Activated CD4-positive, alpha-beta T cell treated with anti-CD3 and anti-CD28 coated beads, Interleukin-2, amount 10 ng/mL, durations not matched to agents 7 days and 5 days (primary cell): ENCODE results near the gene ZNF195. TPM values are rescaled to one million over a fixed set of nuclear protein-coding genes. Genes with fewer than 3 reads are reported as not detected.
"Not testable (repeated sequence)": the region's sequence is repeated elsewhere in the genome, so short reads cannot be mapped to it uniquely, and the experiment has no call there.

ENCODE experiments used
- CTCF ChIA-PET: fragments of 350-600 bp; sonication (Branson Sonifier 250); formaldehyde crosslinking; loops from one replicate; lab custom pipeline; 2021; ENCODE audit warnings: antibody characterized with exemption; lab: Charles Lee
- POLR2A ChIA-PET: fragments of 350-600 bp; sonication (Branson Sonifier 250); formaldehyde crosslinking; loops from one replicate; lab custom pipeline; 2021; ENCODE audit warnings: antibody characterized with exemption; lab: Charles Lee
- DNase-seq: peaks from one replicate; pipeline ENCODE4 v3.0.0-alpha.2; 2020
- H3K27ac Mint-ChIP-seq: one replicate; pipeline ENCODE4 v1.8.0; 2021; ENCODE audit warnings: mild to moderate bottlenecking, moderate library complexity, mixed read lengths
- H3K27me3 Mint-ChIP-seq: one replicate; pipeline ENCODE4 v1.8.0; 2021; ENCODE audit warnings: mixed read lengths
- H3K36me3 Mint-ChIP-seq: one replicate; pipeline ENCODE4 v1.8.0; 2021; ENCODE audit warnings: low read depth, mixed read lengths
- H3K4me1 Mint-ChIP-seq: one replicate; pipeline ENCODE4 v1.8.0; 2021; ENCODE audit warnings: mixed read lengths
- H3K4me3 Mint-ChIP-seq: one replicate; pipeline ENCODE4 v1.8.0; 2021; ENCODE audit warnings: mild to moderate bottlenecking, moderate library complexity, mixed read lengths
- H3K9me3 Mint-ChIP-seq: one replicate; pipeline ENCODE4 v1.8.0; 2021; ENCODE audit warnings: mixed read lengths
- total RNA-seq, 2 experiments: library from RNA; stranded (reverse); gene quantifications; one replicate each; pipeline ENCODE4 v1.2.3, GENCODE V29; 2021

ZNF195 gene
- total RNA-seq, 2 experiments from 2014 or later, result 29.7 to 32.5 TPM

DNA sequence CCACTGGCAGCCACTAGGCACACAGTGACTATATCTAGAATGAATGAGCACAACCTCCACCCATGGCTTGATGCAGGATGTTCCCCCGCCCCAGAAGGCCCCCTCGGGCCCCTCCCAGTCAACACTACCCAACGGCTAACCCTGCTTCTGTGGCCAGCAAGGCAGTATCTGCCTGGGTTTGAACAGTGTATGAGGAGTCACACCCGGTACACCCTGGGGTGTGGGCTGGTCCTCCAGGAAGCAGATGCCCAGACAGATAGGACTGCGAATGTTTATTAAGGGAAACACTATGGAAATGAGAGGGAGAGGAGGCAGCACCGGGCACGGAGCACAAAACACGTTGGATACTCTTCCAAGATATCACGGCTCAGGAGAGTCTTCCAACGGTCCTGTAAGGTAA is 42.5 kb downstream of the ZNF195 start:
- DNase-seq, CTCF ChIA-PET, H3K4me1 Mint-ChIP-seq, POLR2A ChIA-PET, H3K4me3 Mint-ChIP-seq, H3K36me3 Mint-ChIP-seq, H3K9me3 Mint-ChIP-seq, H3K27ac Mint-ChIP-seq: not testable (repeated sequence)
- H3K27me3 Mint-ChIP-seq, result peaks cover 24% of the 10 kb centered on the region

DNA sequence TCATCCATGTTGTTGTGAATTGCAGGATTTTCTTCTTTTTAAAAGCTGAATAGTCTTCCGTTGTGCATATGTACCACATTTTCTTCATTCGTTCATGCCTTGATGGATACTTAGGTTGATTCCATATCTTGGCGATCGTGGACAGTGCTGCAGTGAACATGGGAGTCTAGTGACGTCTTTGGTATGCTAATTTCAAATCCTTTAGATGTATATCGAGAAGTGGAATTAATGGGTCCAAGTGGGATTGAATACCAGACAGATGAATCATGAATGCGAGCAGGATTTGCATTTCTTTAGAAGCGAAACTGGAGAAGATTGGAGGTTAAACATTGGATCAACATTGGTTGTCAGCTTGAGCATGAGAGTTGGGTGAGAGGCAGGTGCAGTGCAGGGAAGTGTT is 45.8 kb downstream of the ZNF195 start:
- H3K4me1 Mint-ChIP-seq, CTCF ChIA-PET, H3K9me3 Mint-ChIP-seq, POLR2A ChIA-PET, H3K27me3 Mint-ChIP-seq, H3K36me3 Mint-ChIP-seq, H3K4me3 Mint-ChIP-seq, DNase-seq, H3K27ac Mint-ChIP-seq: not testable (repeated sequence)

- H3K27ac Mint-ChIP-seq, H3K4me3 Mint-ChIP-seq, CTCF ChIA-PET: not testable (repeated sequence)
Measured at GRCh38 chr11:3331078-3331477, 47.9 kb downstream of the ZNF195 start.

DNA sequence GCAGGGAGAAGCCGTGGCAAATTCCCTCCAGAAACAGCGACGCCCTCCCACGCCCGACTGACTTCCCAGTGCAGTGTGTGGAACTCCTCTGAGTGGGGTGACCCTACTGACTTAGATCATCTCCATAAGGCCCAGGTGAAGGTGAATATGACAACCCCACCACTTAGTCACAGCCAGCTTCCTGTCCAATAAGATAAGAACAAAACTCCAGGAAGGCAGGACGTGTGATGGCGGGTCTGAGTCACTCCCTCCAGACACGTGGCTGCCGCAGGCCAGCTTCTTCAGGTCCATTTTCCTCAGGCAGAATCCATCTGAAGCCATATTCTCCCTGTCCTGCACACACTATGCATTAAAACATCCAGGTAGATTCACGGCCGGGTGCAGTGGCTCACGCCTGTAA is 48.9 kb downstream of the ZNF195 start:
- H3K27me3 Mint-ChIP-seq, H3K4me1 Mint-ChIP-seq, DNase-seq, H3K9me3 Mint-ChIP-seq, POLR2A ChIA-PET, H3K4me3 Mint-ChIP-seq, CTCF ChIA-PET, H3K27ac Mint-ChIP-seq, H3K36me3 Mint-ChIP-seq: not testable (repeated sequence)

More at GRCh38 chr11:3331078-3331477, 47.9 kb downstream of the ZNF195 start:
- DNase-seq, H3K27me3 Mint-ChIP-seq, H3K36me3 Mint-ChIP-seq, POLR2A ChIA-PET, H3K9me3 Mint-ChIP-seq, H3K4me1 Mint-ChIP-seq: not testable (repeated sequence)

DNA sequence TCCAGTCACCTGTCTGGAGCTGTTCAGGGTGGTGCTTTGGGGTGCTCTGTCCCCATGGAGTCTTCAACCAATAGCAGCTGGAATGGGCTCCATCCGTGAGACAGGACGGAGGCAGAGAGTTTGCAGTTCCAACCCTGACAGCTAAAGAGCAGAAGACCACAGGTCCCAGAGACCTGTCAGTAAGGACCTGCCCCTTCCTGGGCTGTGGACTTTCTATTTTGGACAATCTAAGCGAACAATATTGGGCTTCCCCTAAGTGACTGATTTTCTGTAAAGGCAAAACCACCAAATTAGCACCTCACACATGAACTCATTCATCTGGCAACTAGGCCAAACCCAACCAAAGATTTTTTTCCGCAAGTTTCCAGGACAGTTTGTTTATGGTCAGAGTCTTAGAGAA is 50.4 kb downstream of the ZNF195 start:
- H3K36me3 Mint-ChIP-seq, CTCF ChIA-PET, DNase-seq, H3K4me1 Mint-ChIP-seq, H3K27ac Mint-ChIP-seq, POLR2A ChIA-PET, H3K27me3 Mint-ChIP-seq, H3K9me3 Mint-ChIP-seq, H3K4me3 Mint-ChIP-seq: not testable (repeated sequence)

GRCh38 chr11:3326450-3326849 is 52.5 kb downstream of the ZNF195 start:
- not testable (repeated sequence) for H3K27ac Mint-ChIP-seq

DNA sequence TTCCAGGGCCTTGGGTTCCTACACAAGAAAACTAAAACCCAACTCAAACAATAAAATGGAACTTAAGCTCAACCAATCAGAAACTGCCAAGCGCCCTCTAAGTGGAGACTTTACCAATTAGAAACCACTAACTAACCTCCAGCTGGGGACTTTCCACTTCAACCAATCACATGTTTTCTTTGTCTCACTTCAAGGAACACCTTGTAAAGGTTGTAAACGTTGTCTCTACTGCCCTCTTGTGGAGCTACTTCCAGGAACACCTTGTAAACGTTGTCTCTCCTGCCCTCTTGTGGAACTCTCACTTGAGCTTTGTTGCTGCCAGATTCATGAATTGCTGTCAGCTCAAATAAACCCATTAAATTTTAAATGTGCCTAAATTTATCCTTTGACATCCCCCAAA is 54.2 kb downstream of the ZNF195 start:
- DNase-seq, H3K27me3 Mint-ChIP-seq, H3K4me3 Mint-ChIP-seq, H3K4me1 Mint-ChIP-seq, H3K9me3 Mint-ChIP-seq, H3K36me3 Mint-ChIP-seq, H3K27ac Mint-ChIP-seq, CTCF ChIA-PET, POLR2A ChIA-PET: not testable (repeated sequence)

More at GRCh38 chr11:3326450-3326849, 52.5 kb downstream of the ZNF195 start:
- POLR2A ChIA-PET, CTCF ChIA-PET, H3K4me1 Mint-ChIP-seq, H3K36me3 Mint-ChIP-seq, H3K9me3 Mint-ChIP-seq, H3K27me3 Mint-ChIP-seq, DNase-seq, H3K4me3 Mint-ChIP-seq: not testable (repeated sequence)

Other genes starting within 250 kb of the ZNF195 start
- gene OSBPL5, start 213.8 kb downstream of the ZNF195 start, total RNA-seq, result 10 to 100 TPM in 1 of 2 experiments, 1 to 10 TPM in 1; 9.6 to 12.0 TPM
- not detected for gene MRGPRG, start 160.3 kb downstream of the ZNF195 start, total RNA-seq
- not detected for gene MRGPRE, start 146.7 kb downstream of the ZNF195 start, total RNA-seq